ENCODE measurements around the gene LAMB4.

GRCh38 chr7:108016841-108017775, 113.1 kb downstream of the LAMB4 start:
- TF ChIP-seq CTCF (IDR thresholded peaks at IDR 0.05) (peak in 2 of 4 experiments; percentile 37 to 50), POLR2A (IDR thresholded peaks at IDR 0.05) (no peak)

All from prostate gland (tissue), 2 donors.